Heart left ventricle (tissue), 16 donors: Measurements from ENCODE around the gene S100A3. TPM values are rescaled to one million over a fixed set of nuclear protein-coding genes. Genes with fewer than 3 reads are reported as not detected.

ENCODE experiments used
- ATAC-seq, 4 donors: fragments of 200-7000 bp; cut with Tn5 transposase; one replicate each; pipeline ENCODE4 v1.9.1; 2020 to 2022; ENCODE audit warnings: moderate library complexity in 4 of 4, mild to moderate bottlenecking in 3 of 4, moderate number of reproducible peaks in 1 of 4
- DNase-seq, 5 donors: peaks; one replicate each; pipeline ENCODE4 v3.0.0-alpha.2; 2020
- H3K27ac ChIP-seq, 12 donors: fragments of 200-600 bp; sonication (generic) in 4 of 12; one replicate each; pipeline versions ENCODE4 v1.5.0 to v1.8.0; 2016 to 2022; ENCODE audit warnings: mild to moderate bottlenecking in 2 of 12
- H3K27me3 ChIP-seq, 9 donors: fragments of 200-600 bp; sonication (generic) in 2 of 9; one replicate each; pipeline versions ENCODE4 v1.5.1 to v1.8.0; 2016 to 2022; ENCODE audit warnings: mild to moderate bottlenecking in 3 of 9
- H3K36me3 ChIP-seq, 9 donors: fragments of 200-600 bp; sonication (generic) in 2 of 9; one replicate each; pipeline versions ENCODE4 v1.5.0 to v1.8.0; 2018 to 2022; ENCODE audit warnings: mild to moderate bottlenecking in 2 of 9
- H3K4me1 ChIP-seq, 12 donors: fragments of 200-600 bp; sonication (generic) in 4 of 12; one replicate each; pipeline versions ENCODE4 v1.5.0 to v1.8.0; 2016 to 2022; ENCODE audit warnings: mild to moderate bottlenecking in 3 of 12
- H3K4me3 ChIP-seq, 12 donors: fragments of 200-600 bp; sonication (generic) in 4 of 12; one replicate each; pipeline versions ENCODE4 v1.5.0 to v1.8.0; 2017 to 2022; ENCODE audit warnings: mild to moderate bottlenecking in 9 of 12, moderate library complexity in 4 of 12
- H3K9me3 ChIP-seq, 12 donors: fragments of 200-600 bp; sonication (generic) in 4 of 12; one replicate each; pipeline versions ENCODE4 v1.5.0 to v1.8.0; 2016 to 2022; ENCODE audit warnings: mild to moderate bottlenecking in 1 of 12
- POLR2A ChIP-seq, 2 donors: fragments of 450-650 bp; IDR thresholded peaks; one replicate each; pipeline ENCODE4 v1.6.1; 2017; ENCODE audit warnings: antibody characterized with exemption in 2 of 2, mild to moderate bottlenecking in 2 of 2, moderate library complexity in 2 of 2
- WGBS, 4 donors: extraction: QIAGEN DNeasy Blood & Tissue Kit in 2 of 4; methylation state at CpG; one replicate each; pipeline versions ENCODE4 v1.1.5 to v1.1.7; 2013 to 2018; 5-methylcytosine and 5-hydroxymethylcytosine counted together
- intact Hi-C, 10 donors: fragments of 100-400 bp; cut with DNase I; formaldehyde crosslinking; loops; one replicate each; pipeline versions ENCODE4 v1.11.1 to v1.14.2; 2022
- polyA plus RNA-seq, 2 donors: library from polyadenylated mRNA; stranded (reverse); fragments of 200-250 nt; gene quantifications; one replicate each; pipeline ENCODE4 v1.2.3, GENCODE V29; 2013
- total RNA-seq, 9 donors: library from RNA; depleted of rRNA in 2 of 9; stranded (reverse); fragments of >200 nt in 2 of 9; fragmentation: NEBNext Ultra II Directional in 3 of 9; extraction: Animal tissue kit (Norgen Biotek cat#: 25700) in 3 of 9; gene quantifications; one replicate each; pipeline versions ENCODE4 v1.1.0 to v1.2.4, GENCODE V29; 2016 to 2023
- TF ChIP-seq, protein P1 (sequence below), 12 donors: fragments of 200-600 bp; sonication (generic) in 4 of 12; IDR thresholded peaks; one replicate each; pipeline versions ENCODE4 v1.5.0 to v1.8.0; 2018 to 2022; ENCODE audit warnings: antibody characterized with exemption in 12 of 12, mild to moderate bottlenecking in 5 of 12
- donor health status: ischemic (EF 13 %, LVEDD 7.1; RV severe dilation, severe dysfunction).
- donor health status: healthy with polysubstance abuse.
- donor health status: DM: no; HTN: yes; CAD: no.
- donor health status: DM: no; HTN: no; CAD: no.
- donor health status: ischemic (EF 25% LVEDD 6.9; RV normal size, moderate dysfunction).
- donor health status: ischemic (EF 25% LVEDD 5.7; RV mildly dilated, moderate dysfunction).
- donor health status: healthy.
- donor health status: DM: yes; HTN: yes; CAD: no.
- donor health status: ischemic (EF 35%, LVEDD 5.7; RV mildly dilated, moderate dysfunction).
- donor health status: nonischemic (EF 11% LVEDD 7.7; RV severe dilation, severe dysfunction).
- donor health status: DM: yes; HTN: yes; CAD: no.
- donor health status: PGD.
- donor health status: ischemic (EF 29% LVEDD 5.4; RV normal size, mild dysfunction).
- donor health status: nonischemic (EF 23%, LVEDD 6.1; RV moderate dilation, normal function).

Gene S100A3
- total and polyA plus RNA-seq, 11 donors = 0.57 to 5.9 (median 1.1) TPM; not detected in 2

DNA sequence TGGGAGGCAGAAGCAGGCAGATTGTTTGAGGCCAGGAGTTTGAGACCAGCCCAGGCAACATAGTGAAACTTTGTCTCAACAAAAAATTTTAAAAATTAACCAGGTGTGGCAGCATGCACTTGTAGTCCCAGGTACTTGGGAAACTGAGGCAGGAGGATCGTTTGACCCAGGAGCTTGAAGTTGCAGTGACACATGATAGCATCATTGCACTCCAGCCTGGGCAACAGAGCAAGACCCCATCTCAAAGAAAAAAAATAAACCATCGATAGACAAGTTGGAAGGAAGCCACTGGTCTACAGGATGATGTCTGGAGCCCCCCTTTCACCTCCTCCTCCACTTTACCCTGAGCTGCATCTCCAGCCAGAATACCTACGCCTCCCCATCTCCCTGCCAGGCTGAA is 29.8 kb downstream of the S100A3 start:
- ATAC-seq (no peak), DNase-seq (no peak)
- TF ChIP-seq, protein P1, sequence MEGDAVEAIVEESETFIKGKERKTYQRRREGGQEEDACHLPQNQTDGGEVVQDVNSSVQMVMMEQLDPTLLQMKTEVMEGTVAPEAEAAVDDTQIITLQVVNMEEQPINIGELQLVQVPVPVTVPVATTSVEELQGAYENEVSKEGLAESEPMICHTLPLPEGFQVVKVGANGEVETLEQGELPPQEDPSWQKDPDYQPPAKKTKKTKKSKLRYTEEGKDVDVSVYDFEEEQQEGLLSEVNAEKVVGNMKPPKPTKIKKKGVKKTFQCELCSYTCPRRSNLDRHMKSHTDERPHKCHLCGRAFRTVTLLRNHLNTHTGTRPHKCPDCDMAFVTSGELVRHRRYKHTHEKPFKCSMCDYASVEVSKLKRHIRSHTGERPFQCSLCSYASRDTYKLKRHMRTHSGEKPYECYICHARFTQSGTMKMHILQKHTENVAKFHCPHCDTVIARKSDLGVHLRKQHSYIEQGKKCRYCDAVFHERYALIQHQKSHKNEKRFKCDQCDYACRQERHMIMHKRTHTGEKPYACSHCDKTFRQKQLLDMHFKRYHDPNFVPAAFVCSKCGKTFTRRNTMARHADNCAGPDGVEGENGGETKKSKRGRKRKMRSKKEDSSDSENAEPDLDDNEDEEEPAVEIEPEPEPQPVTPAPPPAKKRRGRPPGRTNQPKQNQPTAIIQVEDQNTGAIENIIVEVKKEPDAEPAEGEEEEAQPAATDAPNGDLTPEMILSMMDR (IDR thresholded peaks at IDR 0.05) = no peak
- TF ChIP-seq POLR2A (IDR thresholded peaks at IDR 0.05) = no peak
- no peak overlapping the region for H3K4me3 ChIP-seq
- H3K36me3 ChIP-seq = no peaks in the 10 kb centered on the region
- intact Hi-C loops = loop anchor here in 3 of 10 donors (10.0 kb wide), 3 partner anchors 156 to 476 kb away; partner anchors contain the start of genes ILF2 (in 1 of the 3), NPR1 (in 1 of the 3), RAB13 (in 1 of the 3) and RPS27 (in 1 of the 3)
- no peaks in the 10 kb centered on the region for H3K27me3 ChIP-seq
- peaks cover 0 to 27% (median 3%) of the 10 kb centered on the region in 12 donors for H3K4me1 ChIP-seq
- no peaks in the 10 kb centered on the region for H3K9me3 ChIP-seq
- no peak overlapping the region for H3K27ac ChIP-seq
- 89 to 93% (median 91%) methylated on average over 3 of the region's 3 CpGs for WGBS, 4 donors

DNA sequence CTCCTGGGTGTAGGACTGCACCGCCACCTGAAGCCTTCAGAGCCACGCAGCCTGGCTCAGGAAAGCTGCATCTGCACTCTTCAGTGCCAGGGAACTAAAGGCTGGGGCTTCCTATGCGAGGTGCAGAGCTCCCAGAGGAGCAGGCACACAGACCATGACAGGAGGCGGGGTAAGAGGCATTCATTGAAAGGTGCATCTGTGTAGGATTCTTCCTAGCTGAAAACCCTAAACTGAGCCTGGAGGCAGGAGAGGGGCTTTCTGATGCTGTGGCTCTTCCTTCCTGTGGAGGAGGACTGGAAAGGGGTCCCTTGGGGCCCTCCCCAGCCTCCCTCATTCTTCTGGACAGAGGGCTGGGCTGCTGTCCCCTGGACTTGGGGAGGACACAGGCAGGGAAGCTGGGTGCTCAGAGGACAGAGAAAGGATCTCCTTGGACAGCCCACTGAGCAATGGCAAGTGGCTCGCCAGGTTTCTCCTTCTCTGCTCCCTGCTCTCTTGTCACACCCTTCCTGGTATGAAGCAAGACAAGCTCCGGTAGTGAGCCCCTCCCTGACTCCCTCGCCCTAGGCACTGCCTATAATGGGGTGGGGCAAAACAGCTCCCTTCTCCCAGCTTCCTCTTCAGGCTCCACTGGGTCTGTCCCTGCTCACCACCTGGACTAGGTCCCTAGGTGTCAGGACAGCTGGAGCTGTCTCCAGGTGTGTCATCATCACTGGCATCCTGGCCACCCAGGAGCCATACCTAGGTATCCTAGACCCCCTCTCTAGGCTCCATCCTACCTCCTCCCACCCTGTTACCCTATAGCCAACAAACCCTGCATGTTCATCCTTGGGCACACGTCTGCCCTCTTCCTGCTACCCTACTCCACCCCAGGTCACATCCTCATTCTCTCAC is 33.3 kb downstream of the S100A3 start:
- intact Hi-C loops = loop anchor here in 4 of 10 donors (2.0 to 10.0 kb wide), 4 partner anchors 51 to 479 kb away; partner anchors contain the start of genes ILF2 (in 1 of the 4), NPR1 (in 1 of the 4), RAB13 (in 1 of the 4) and RPS27 (in 1 of the 4)
- no peak overlapping the region for H3K4me3 ChIP-seq
- peaks cover 0 to 27% (median 5%) of the 10 kb centered on the region in 12 donors for H3K4me1 ChIP-seq
- H3K27ac ChIP-seq = peak overlapping the region in 1 of 12 donors; percentile 37
- peak in 1 of 5 donors; percentile 62 for DNase-seq
- TF ChIP-seq, protein P1 (IDR thresholded peaks at IDR 0.05) = no peak
- TF ChIP-seq POLR2A (IDR thresholded peaks at IDR 0.05) = no peak
- no peaks in the 10 kb centered on the region for H3K27me3 ChIP-seq
- no peaks in the 10 kb centered on the region for H3K9me3 ChIP-seq
- peak in 3 of 4 donors; percentile 48 to 67 (median 60) for ATAC-seq
- 57 to 67% (median 61%) methylated on average over 5 to 8 of the region's 8 CpGs for WGBS, 4 donors
- H3K36me3 ChIP-seq = no peaks in the 10 kb centered on the region

DNA sequence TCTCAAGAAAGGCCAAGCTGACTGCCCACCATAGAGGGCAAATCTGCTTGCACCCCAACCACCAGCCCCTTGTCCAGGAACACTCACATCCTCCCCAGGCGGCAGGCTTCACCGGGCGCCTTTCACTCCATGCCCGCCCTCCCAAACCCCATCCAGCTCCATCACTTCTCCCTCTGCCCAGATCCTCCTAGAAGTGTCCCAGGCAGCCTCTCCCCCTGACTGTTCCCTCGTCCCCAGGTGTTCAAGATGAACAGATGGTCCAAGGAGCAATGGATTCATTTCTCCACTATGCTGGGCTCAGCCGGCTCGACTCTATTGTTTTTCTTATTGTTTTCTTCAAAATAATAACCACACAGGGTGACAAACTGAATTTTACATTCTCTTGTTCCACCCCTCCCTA is 35.4 kb downstream of the S100A3 start:
- Histone ChIP-seq H3K9me3 (no peaks in the 10 kb centered on the region), H3K36me3 (no peaks in the 10 kb centered on the region), H3K27me3 (no peaks in the 10 kb centered on the region), H3K4me1 (peaks cover 0 to 26% (median 6%) of the 10 kb centered on the region in 12 donors), H3K4me3 (no peak overlapping the region), H3K27ac (no peak overlapping the region)
- DNase-seq (no peak), ATAC-seq (no peak)
- 92 to 95% (median 95%) methylated on average over 7 of the region's 7 CpGs for WGBS, 4 donors
- intact Hi-C loops = loop anchor here in 9 of 10 donors (2.0 to 10.0 kb wide), 8 partner anchors 53 to 481 kb away; partner anchors contain the start of genes S100A14 (in 4 of the 9), RAB13 (in 3 of the 9), ILF2 (in 1 of the 9) and NPR1 (in 1 of the 9)
- TF ChIP-seq, protein P1 (IDR thresholded peaks at IDR 0.05) = no peak
- TF ChIP-seq POLR2A (IDR thresholded peaks at IDR 0.05) = no peak

DNA sequence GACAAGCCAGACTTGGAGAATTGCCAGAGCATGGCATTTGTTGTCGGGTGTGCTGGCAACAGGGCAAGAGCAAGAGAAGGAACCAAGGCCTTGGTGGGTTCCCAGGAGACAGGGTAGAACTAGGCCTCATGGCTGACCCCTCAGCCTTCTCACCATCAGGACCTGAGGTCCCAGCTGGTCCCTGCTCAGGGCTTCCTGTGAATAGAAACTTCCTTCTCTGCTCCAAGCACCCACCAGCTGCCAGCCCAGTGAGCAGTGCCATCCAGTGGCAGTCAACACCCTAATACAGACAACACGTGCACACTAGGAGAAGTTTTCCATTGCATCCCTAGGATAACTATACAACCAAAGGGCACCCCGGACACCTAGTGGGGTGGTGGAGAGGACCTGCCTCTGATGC is 36.0 kb downstream of the S100A3 start:
- ATAC-seq = peak in 3 of 4 donors; percentile 19 to 45 (median 40)
- TF ChIP-seq POLR2A (IDR thresholded peaks at IDR 0.05) = no peak
- TF ChIP-seq, protein P1 (IDR thresholded peaks at IDR 0.05) = peak in 3 of 12 donors; percentile 8 to 14 (median 10)
- Histone ChIP-seq H3K36me3 (no peaks in the 10 kb centered on the region), H3K4me3 (no peak overlapping the region), H3K4me1 (peaks cover 0 to 20% (median 7%) of the 10 kb centered on the region in 12 donors), H3K9me3 (no peaks in the 10 kb centered on the region), H3K27me3 (no peaks in the 10 kb centered on the region), H3K27ac (no peak overlapping the region)
- intact Hi-C loops = loop anchor here in 9 of 10 donors (2.0 to 10.0 kb wide), 8 partner anchors 54 to 482 kb away; partner anchors contain the start of genes S100A14 (in 4 of the 9), RAB13 (in 3 of the 9), ILF2 (in 1 of the 9) and NPR1 (in 1 of the 9)
- WGBS, 4 donors = 46 to 64% (median 57%) methylated on average over 3 of the region's 3 CpGs
- no peak for DNase-seq
